Naive thymus-derived CD4-positive, alpha-beta T cell (primary cell): ENCODE results near the gene SLC7A5. TPM values are rescaled to one million over a fixed set of nuclear protein-coding genes. Genes with fewer than 3 reads are reported as not detected.
A peak's percentile ranks its signal among the peaks of the same experiment; 100 is the strongest.

ENCODE experiments used
- ATAC-seq: fragments of 150-1000 bp; cut with Tn5 transposase; 2 replicates; pipeline ENCODE4 v1.10.0; 2021; ENCODE audit warnings: mild to moderate bottlenecking, moderate library complexity
- CTCF ChIA-PET: fragments of 350-600 bp; sonication (Branson Sonifier 250); formaldehyde crosslinking; loops from one replicate; lab custom pipeline; 2021; ENCODE audit warnings: antibody characterized with exemption; lab: Charles Lee
- POLR2A ChIA-PET: fragments of 350-600 bp; sonication (Branson Sonifier 250); formaldehyde crosslinking; loops from one replicate; lab custom pipeline; 2021; ENCODE audit warnings: antibody characterized with exemption, inconsistent platforms; lab: Charles Lee
- DNase-seq, 9 donors: peaks; one replicate each; pipeline versions ENCODE4 v3.0.0 to v3.0.0-alpha.2; 2020 to 2022; ENCODE audit warnings: mixed read lengths in 1 of 9
- H3K27ac ChIP-seq: one replicate; pipeline ENCODE4 v1.7.0; 2013; ENCODE audit warnings: mild to moderate bottlenecking, low read depth, low read length, moderate library complexity
- H3K27me3 ChIP-seq, 2 donors: one replicate each; pipeline ENCODE4 v1.7.0; 2013; ENCODE audit warnings: low read length in 2 of 2, mild to moderate bottlenecking in 2 of 2, moderate library complexity in 2 of 2; ENCODE audit not compliant: control insufficient read depth in 2 of 2, insufficient read depth in 2 of 2
- H3K36me3 ChIP-seq, 3 experiments: 1 replicate in 2 of 3; 2 replicates in 1 of 3; pipeline ENCODE4 v1.7.0; 2013; ENCODE audit warnings: low read length in 3 of 3, mild to moderate bottlenecking in 3 of 3, moderate library complexity in 1 of 3; ENCODE audit not compliant: insufficient read depth in 3 of 3, control insufficient read depth in 2 of 3
- H3K4me1 ChIP-seq, 2 donors: one replicate each; pipeline ENCODE4 v1.7.0; 2013; ENCODE audit warnings: low read length in 2 of 2, mild to moderate bottlenecking in 2 of 2, moderate library complexity in 1 of 2; ENCODE audit not compliant: control insufficient read depth in 2 of 2, insufficient read depth in 2 of 2
- H3K4me3 ChIP-seq: 2 replicates; pipeline ENCODE4 v1.7.0; 2013; ENCODE audit warnings: mild to moderate bottlenecking, low read length
- H3K9me3 ChIP-seq, 3 experiments: 1 replicate in 2 of 3; 2 replicates in 1 of 3; pipeline ENCODE4 v1.7.0; 2013; ENCODE audit warnings: low read length in 3 of 3; ENCODE audit not compliant: control insufficient read depth in 2 of 3
- H3K27ac Mint-ChIP-seq, 9 donors: one replicate each; pipeline ENCODE4 v1.8.0; 2020 to 2022; ENCODE audit warnings: mixed read lengths in 9 of 9, mild to moderate bottlenecking in 8 of 9, moderate library complexity in 5 of 9, inconsistent platforms in 2 of 9
- H3K27me3 Mint-ChIP-seq, 5 donors: one replicate each; pipeline ENCODE4 v1.8.0; 2021 to 2022; ENCODE audit warnings: mixed read lengths in 5 of 5, mild to moderate bottlenecking in 1 of 5
- H3K36me3 Mint-ChIP-seq, 5 donors: one replicate each; pipeline ENCODE4 v1.8.0; 2020 to 2022; ENCODE audit warnings: mixed read lengths in 5 of 5, mild to moderate bottlenecking in 3 of 5, inconsistent platforms in 1 of 5
- H3K4me1 Mint-ChIP-seq, 7 donors: one replicate each; pipeline ENCODE4 v1.8.0; 2020 to 2022; ENCODE audit warnings: mixed read lengths in 7 of 7, mild to moderate bottlenecking in 3 of 7, inconsistent platforms in 1 of 7
- H3K4me3 Mint-ChIP-seq, 10 donors: one replicate each; pipeline ENCODE4 v1.8.0; 2020 to 2022; ENCODE audit warnings: mild to moderate bottlenecking in 10 of 10, mixed read lengths in 10 of 10, moderate library complexity in 6 of 10, inconsistent platforms in 2 of 10
- H3K9me3 Mint-ChIP-seq, 11 donors: one replicate each; pipeline ENCODE4 v1.8.0; 2020 to 2022; ENCODE audit warnings: mixed read lengths in 11 of 11, mild to moderate bottlenecking in 4 of 11, inconsistent platforms in 1 of 11, moderate library complexity in 1 of 11
- intact Hi-C, 2 donors: fragments of 100-400 bp; cut with micrococcal nuclease; formaldehyde crosslinking; loops; one replicate each; pipeline ENCODE4 v1.15.1; 2023
- polyA plus RNA-seq, 2 donors: library from polyadenylated mRNA; unstranded; fragments of 300-500 nt; fragmentation: Illumina TruSeq; gene quantifications; one replicate each; pipeline ENCODE4 v1.2.3, GENCODE V29; 2021
- total RNA-seq, 6 experiments: library from RNA in 5 of 6; stranded (reverse) in 5 of 6; gene quantifications; 1 replicate in 5 of 6; 2 replicates in 1 of 6; pipeline ENCODE4 v1.2.3 and lab custom pipeline; 2021 to 2026

The SLC7A5 gene
- total and polyA plus RNA-seq, 7 experiments from 2014 or later = 3.3 to 113 (median 7.0) TPM

- H3K36me3 ChIP-seq = peaks cover 0 to 67% (median 4%) of the 10 kb centered on the region in 3 experiments
- no peak overlapping the region for H3K4me3 ChIP-seq
- Mint-ChIP-seq H3K9me3 (no peaks in the 10 kb centered on the region), H3K36me3 (peaks cover 0 to 15% (median 10%) of the 10 kb centered on the region in 5 donors), H3K27me3 (no peaks in the 10 kb centered on the region), H3K4me1 (peaks cover 0 to 2% (median 0%) of the 10 kb centered on the region in 7 donors), H3K27ac (peak overlapping the region in 1 of 9 donors; percentile 33), H3K4me3 (no peak overlapping the region)
- no peaks in the 10 kb centered on the region for H3K27me3 ChIP-seq
- ATAC-seq = peak; percentile 24
- H3K9me3 ChIP-seq = no peaks in the 10 kb centered on the region
- intact Hi-C loops = no loop called here
- H3K27ac ChIP-seq = no peak overlapping the region
- H3K4me1 ChIP-seq = no peaks in the 10 kb centered on the region
- no peak for DNase-seq
- POLR2A ChIA-PET = no interaction called here
- CTCF ChIA-PET = interaction anchor here (0.6 kb wide), 1 partner anchor 53 kb away, joined by 5 read pairs; no protein-coding TSS in a partner anchor
Measured at GRCh38 chr16:87832741-87833502, 36.4 kb downstream of the SLC7A5 start.

- DNase-seq (no peak), ATAC-seq (no peak)
- POLR2A ChIA-PET = no interaction called here
- Mint-ChIP-seq H3K27me3 (no peaks in the 10 kb centered on the region), H3K9me3 (no peaks in the 10 kb centered on the region), H3K4me3 (no peak overlapping the region), H3K27ac (no peak overlapping the region), H3K4me1 (peaks cover 0 to 1% (median 0%) of the 10 kb centered on the region in 7 donors), H3K36me3 (peaks cover 0 to 10% (median 9%) of the 10 kb centered on the region in 5 donors)
- intact Hi-C loops = no loop called here
- Histone ChIP-seq H3K27ac (no peak overlapping the region), H3K36me3 (peaks cover 0 to 59% (median 4%) of the 10 kb centered on the region in 3 experiments), H3K4me3 (no peak overlapping the region), H3K9me3 (no peaks in the 10 kb centered on the region), H3K27me3 (no peaks in the 10 kb centered on the region), H3K4me1 (no peaks in the 10 kb centered on the region)
- CTCF ChIA-PET = no interaction called here
Measured at GRCh38 chr16:87832137-87832527, 37.2 kb downstream of the SLC7A5 start.

- Histone ChIP-seq H3K27me3 (no peaks in the 10 kb centered on the region), H3K36me3 (peaks cover 0 to 54% (median 4%) of the 10 kb centered on the region in 3 experiments), H3K4me3 (no peak overlapping the region), H3K9me3 (no peaks in the 10 kb centered on the region), H3K27ac (no peak overlapping the region), H3K4me1 (no peaks in the 10 kb centered on the region)
- Mint-ChIP-seq H3K27me3 (no peaks in the 10 kb centered on the region), H3K4me1 (no peaks in the 10 kb centered on the region), H3K4me3 (no peak overlapping the region), H3K36me3 (peaks cover 0 to 10% (median 7%) of the 10 kb centered on the region in 5 donors), H3K27ac (no peak overlapping the region), H3K9me3 (no peaks in the 10 kb centered on the region)
- DNase-seq (no peak), ATAC-seq (no peak)
- intact Hi-C loops = no loop called here
- ChIA-PET CTCF (no interaction called here), POLR2A (no interaction called here)
Measured at GRCh38 chr16:87831421-87832136, 37.7 kb downstream of the SLC7A5 start.

- intact Hi-C loops = no loop called here
- ChIA-PET POLR2A (no interaction called here), CTCF (no interaction called here)
- Histone ChIP-seq H3K4me1 (no peaks in the 10 kb centered on the region), H3K9me3 (no peaks in the 10 kb centered on the region), H3K36me3 (peaks cover 0 to 47% (median 4%) of the 10 kb centered on the region in 3 experiments), H3K4me3 (no peak overlapping the region), H3K27ac (no peak overlapping the region), H3K27me3 (no peaks in the 10 kb centered on the region)
- ATAC-seq = no peak
- Mint-ChIP-seq H3K4me1 (no peaks in the 10 kb centered on the region), H3K9me3 (no peaks in the 10 kb centered on the region), H3K36me3 (peaks cover 0 to 7% (median 3%) of the 10 kb centered on the region in 5 donors), H3K27me3 (no peaks in the 10 kb centered on the region), H3K27ac (peak overlapping the region in 1 of 9 donors; percentile 84), H3K4me3 (no peak overlapping the region)
- no peak for DNase-seq
Measured at GRCh38 chr16:87830673-87831420, 38.5 kb downstream of the SLC7A5 start.

GRCh38 chr16:87829988-87830672 lies 39.2 kb downstream of the SLC7A5 start:
- Histone ChIP-seq H3K4me3 (no peak overlapping the region), H3K4me1 (no peaks in the 10 kb centered on the region), H3K27me3 (no peaks in the 10 kb centered on the region), H3K27ac (no peak overlapping the region), H3K9me3 (no peaks in the 10 kb centered on the region), H3K36me3 (peaks cover 0 to 42% (median 2%) of the 10 kb centered on the region in 3 experiments)
- no peaks in the 10 kb centered on the region for H3K27me3 Mint-ChIP-seq
- peaks cover 0 to 7% (median 3%) of the 10 kb centered on the region in 5 donors for H3K36me3 Mint-ChIP-seq
- POLR2A ChIA-PET = no interaction called here
- peak overlapping the region in 1 of 10 donors; percentile 31 for H3K4me3 Mint-ChIP-seq
- H3K27ac Mint-ChIP-seq = peak overlapping the region in 2 of 9 donors; percentile 36
- DNase-seq = no peak
- intact Hi-C loops = no loop called here
- CTCF ChIA-PET = no interaction called here
- H3K4me1 Mint-ChIP-seq = no peaks in the 10 kb centered on the region
- H3K9me3 Mint-ChIP-seq = no peaks in the 10 kb centered on the region
- no peak for ATAC-seq

- H3K9me3 ChIP-seq = no peaks in the 10 kb centered on the region
- no peaks in the 10 kb centered on the region for H3K27me3 ChIP-seq
- Mint-ChIP-seq H3K27ac (peak overlapping the region in 2 of 9 donors; percentile 36 to 56), H3K27me3 (no peaks in the 10 kb centered on the region), H3K4me1 (no peaks in the 10 kb centered on the region), H3K36me3 (peaks cover 0 to 7% (median 3%) of the 10 kb centered on the region in 5 donors), H3K4me3 (no peak overlapping the region), H3K9me3 (no peaks in the 10 kb centered on the region)
- no peak overlapping the region for H3K4me3 ChIP-seq
- H3K4me1 ChIP-seq = no peaks in the 10 kb centered on the region
- no peak overlapping the region for H3K27ac ChIP-seq
- ATAC-seq (no peak), DNase-seq (no peak)
- intact Hi-C loops = no loop called here
- peaks cover 0 to 36% (median 0%) of the 10 kb centered on the region in 3 experiments for H3K36me3 ChIP-seq
- CTCF ChIA-PET = no interaction called here
- POLR2A ChIA-PET = interaction anchor here (0.5 kb wide), 1 partner anchor 37 kb away, joined by 4 read pairs; no protein-coding TSS in a partner anchor
Measured at GRCh38 chr16:87829622-87829980, 39.7 kb downstream of the SLC7A5 start.
